HG03442 (cell line): ENCODE results near the gene COL15A1.
"Not testable (repeated sequence)": the region's sequence is repeated elsewhere in the genome, so short reads cannot be mapped to it uniquely, and the experiment has no call there.

Experiments
- ATAC-seq: cut with Tn5 transposase; IDR thresholded peaks from one replicate; pipeline ENCODE4 v1.9.1; 2021; ENCODE audit warnings: mild to moderate bottlenecking, moderate library complexity; ENCODE audit not compliant: unreplicated experiment

The COL15A1 gene

GRCh38 chr9:99074902-99075245, 131.2 kb downstream of the COL15A1 start:
- ATAC-seq, result no peak

GRCh38 chr9:99075246-99075912, 131.7 kb downstream of the COL15A1 start:
- no peak for ATAC-seq

- ATAC-seq, result no peak
Measured at GRCh38 chr9:99076030-99076429, 132.3 kb downstream of the COL15A1 start.

GRCh38 chr9:99076483-99077171, 132.9 kb downstream of the COL15A1 start:
- ATAC-seq, result no peak

GRCh38 chr9:99078717-99079116, 135.0 kb downstream of the COL15A1 start:
- no peak for ATAC-seq

GRCh38 chr9:99079542-99079941, 135.8 kb downstream of the COL15A1 start:
- no peak for ATAC-seq

GRCh38 chr9:99083051-99083450, 139.3 kb downstream of the COL15A1 start:
- ATAC-seq, result no peak

- no peak for ATAC-seq
Measured at GRCh38 chr9:99085949-99086948, 142.5 kb downstream of the COL15A1 start.

GRCh38 chr9:99087462-99087861, 143.8 kb downstream of the COL15A1 start:
- no peak for ATAC-seq

- no peak for ATAC-seq
Measured at GRCh38 chr9:99090336-99091130, 146.8 kb downstream of the COL15A1 start.

GRCh38 chr9:99092643-99093491, 149.2 kb downstream of the COL15A1 start:
- no peak for ATAC-seq

- no peak for ATAC-seq
Measured at GRCh38 chr9:99093492-99093791, 149.7 kb downstream of the COL15A1 start.

- ATAC-seq, result no peak
Measured at GRCh38 chr9:99095565-99095964, 151.9 kb downstream of the COL15A1 start.

GRCh38 chr9:99096409-99096808, 152.7 kb downstream of the COL15A1 start:
- no peak for ATAC-seq

GRCh38 chr9:99099806-99100585, 156.3 kb downstream of the COL15A1 start:
- not testable (repeated sequence) for ATAC-seq

GRCh38 chr9:99101271-99101670, 157.6 kb downstream of the COL15A1 start:
- no peak for ATAC-seq

GRCh38 chr9:99101812-99102211, 158.1 kb downstream of the COL15A1 start:
- ATAC-seq, result no peak

GRCh38 chr9:99103054-99103895, 159.6 kb downstream of the COL15A1 start:
- ATAC-seq, result no peak
